M059J (cell line): ENCODE data around the gene CYS1. TPM values are rescaled to one million over a fixed set of nuclear protein-coding genes. Genes with fewer than 3 reads are reported as not detected.

Source experiments
- DNase-seq: peaks from one replicate; pipeline ENCODE4 v3.0.0-alpha.2; 2012; ENCODE audit warnings: low read depth
- total RNA-seq: library from RNA; depleted of rRNA; stranded (reverse); fragments of >200 nt; shearing (Covaris generic); gene quantifications from 2 replicates; pipeline ENCODE4 v1.2.3, GENCODE V29; 2014

The CYS1 gene
- total RNA-seq, 1 experiment from 2014 or later = 0.79 TPM

- DNase-seq = peak; percentile 79
Measured at GRCh38 chr2:10072656-10073480, 7.3 kb downstream of the CYS1 start.

DNA sequence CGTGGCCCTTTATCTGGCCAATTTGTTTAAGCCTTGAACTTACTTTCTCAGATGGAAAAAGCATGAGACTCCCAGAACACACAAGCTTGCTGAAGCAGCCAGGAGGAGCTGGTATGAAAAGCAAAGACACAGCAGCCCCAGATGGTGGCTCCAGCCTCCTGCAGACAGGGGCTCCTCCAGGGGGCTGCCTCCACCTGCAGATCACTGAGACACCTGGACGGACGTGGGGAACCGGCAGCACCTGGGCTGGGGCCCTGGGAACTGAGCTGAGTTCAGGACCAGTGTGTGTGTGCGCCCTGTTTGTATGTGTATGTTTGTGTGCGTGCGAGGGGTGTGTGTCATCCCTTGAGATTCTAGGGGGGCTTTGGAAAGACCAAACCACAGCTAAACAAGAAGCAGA, 8.6 kb downstream of the CYS1 start:
- no peak for DNase-seq

- no peak for DNase-seq
Measured at GRCh38 chr2:10071176-10071575, 9.0 kb downstream of the CYS1 start.

GRCh38 chr2:10067881-10068280, 12.3 kb downstream of the CYS1 start:
- DNase-seq = no peak

- DNase-seq = no peak
Measured at GRCh38 chr2:10067330-10067729, 12.9 kb downstream of the CYS1 start.

DNA sequence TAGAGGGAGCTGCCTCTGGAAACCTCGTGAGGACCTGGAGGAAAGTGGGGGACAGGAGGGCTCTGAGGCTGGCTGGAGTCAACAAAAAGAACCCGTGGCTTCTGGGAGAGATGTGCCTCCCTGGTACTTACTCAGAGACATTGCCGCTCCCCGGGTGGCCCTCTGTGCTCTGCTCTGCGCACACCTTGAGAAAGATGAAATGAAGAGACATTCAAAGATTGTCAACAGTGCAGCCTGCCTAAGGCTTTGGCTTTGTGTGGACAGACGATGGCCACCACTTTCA, 14.5 kb downstream of the CYS1 start:
- DNase-seq = no peak

- DNase-seq = no peak
Measured at GRCh38 chr2:10064932-10065772, 15.1 kb downstream of the CYS1 start.

DNA sequence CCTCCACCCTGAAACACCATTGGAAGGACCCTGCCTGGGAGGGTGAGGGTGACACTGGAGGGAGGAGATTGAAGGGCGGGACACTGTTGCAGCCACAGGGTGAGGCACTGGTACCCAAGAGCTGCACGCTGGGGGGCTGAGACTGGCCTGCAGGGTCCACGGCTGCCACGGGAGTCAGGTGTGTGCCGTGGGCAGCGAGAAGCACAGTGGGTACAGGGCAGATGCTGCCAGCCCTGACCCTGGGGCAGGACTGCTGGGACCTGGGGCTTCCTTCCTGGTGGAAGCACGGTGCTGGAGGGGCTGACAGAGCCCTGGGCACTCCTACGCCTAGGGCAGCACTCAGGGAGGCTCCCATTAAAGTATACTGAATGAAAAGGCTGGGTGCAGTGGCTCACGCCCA, 16.6 kb downstream of the CYS1 start:
- DNase-seq = no peak

DNA sequence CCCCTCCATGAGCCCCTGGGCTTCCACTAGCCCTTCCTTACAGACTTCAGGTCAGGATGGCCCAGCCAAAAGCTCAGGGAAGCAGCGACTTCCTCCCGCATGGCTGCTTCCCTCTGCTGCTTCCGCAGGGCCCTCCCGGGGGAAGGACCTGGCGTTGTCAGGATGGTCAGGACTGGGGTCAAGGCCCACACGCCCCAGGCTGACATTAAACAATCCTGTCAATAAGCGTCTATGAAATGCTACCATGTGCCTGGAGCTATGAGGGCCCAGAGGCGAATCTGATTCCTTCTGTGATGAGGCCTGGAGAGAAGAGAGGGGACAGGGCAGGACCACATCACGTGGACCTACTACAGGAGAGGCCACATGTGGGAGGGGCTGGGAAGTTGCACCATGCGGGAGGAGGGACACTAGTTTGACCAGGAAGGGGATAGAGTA, 17.3 kb downstream of the CYS1 start:
- no peak for DNase-seq

GRCh38 chr2:10061221-10061925, 18.8 kb downstream of the CYS1 start:
- no peak for DNase-seq

GRCh38 chr2:10059552-10060335, 20.5 kb downstream of the CYS1 start:
- DNase-seq = no peak

DNA sequence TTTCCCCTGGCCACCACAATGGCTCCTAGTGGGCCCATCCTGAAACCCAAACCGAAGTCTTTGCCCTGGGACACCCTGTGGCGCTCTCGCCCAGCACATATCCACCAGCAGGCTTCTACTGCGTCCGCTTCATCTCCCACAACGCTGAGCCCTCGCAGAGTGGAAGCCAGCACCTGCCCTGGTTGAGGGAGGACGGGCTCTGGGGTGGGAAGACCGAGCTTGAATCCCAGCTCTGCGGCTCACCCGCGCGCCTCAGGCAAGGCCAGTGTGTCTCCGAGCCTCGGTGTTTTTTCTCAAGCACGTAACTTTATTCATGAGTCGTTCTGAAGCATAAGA, 21.2 kb downstream of the CYS1 start:
- no peak for DNase-seq

GRCh38 chr2:10058251-10059015, 21.8 kb downstream of the CYS1 start:
- DNase-seq = no peak

DNA sequence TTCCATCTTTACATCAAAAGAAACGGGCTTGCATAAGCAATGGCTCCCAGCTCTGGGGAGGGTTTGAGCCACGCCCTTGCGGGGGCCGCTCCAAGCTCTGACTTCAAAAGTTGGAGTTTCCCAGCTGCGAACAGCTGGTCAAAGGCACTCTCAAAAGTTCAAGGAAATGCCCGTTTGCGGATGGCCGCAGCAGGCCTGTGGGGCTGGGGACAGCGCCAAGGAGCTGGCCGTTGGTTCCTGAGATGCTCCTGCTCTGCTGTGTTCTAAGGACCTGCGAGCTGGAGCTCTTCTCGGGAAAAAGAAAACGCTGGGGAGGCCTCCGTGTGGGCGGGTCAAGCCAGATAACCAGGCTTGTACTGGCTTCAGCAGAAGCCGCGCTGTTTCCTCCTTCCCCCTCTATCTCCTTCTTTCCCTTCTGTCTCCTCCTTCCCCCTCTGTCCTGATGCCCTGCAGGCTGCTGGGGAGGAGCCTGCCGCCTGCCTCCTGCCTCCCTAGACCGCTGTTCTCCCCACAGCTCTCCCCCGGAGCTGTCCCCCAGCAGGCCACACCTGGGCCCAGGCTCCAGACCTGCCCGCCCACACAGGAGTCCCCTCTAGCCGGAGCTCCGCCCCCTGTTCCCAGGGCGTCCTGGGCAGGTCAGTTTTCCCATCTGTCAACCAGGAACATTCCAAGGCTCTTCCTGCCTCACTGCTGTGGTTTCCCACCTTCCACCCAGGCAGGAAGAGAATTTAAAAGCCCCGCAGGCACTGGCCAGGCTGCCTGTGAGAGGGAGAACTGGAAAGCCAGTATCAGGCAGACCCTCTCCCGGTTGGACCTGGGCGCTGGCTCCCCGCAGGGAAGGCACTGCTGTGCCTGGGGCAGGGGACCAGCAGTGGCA, 22.7 kb downstream of the CYS1 start:
- peak; percentile 42 for DNase-seq

- DNase-seq = no peak
Measured at GRCh38 chr2:10056439-10056838, 23.8 kb downstream of the CYS1 start.

GRCh38 chr2:10054976-10055375, 25.2 kb downstream of the CYS1 start:
- no peak for DNase-seq

- DNase-seq = no peak
Measured at GRCh38 chr2:10054424-10054823, 25.8 kb downstream of the CYS1 start.

GRCh38 chr2:10053351-10053750, 26.9 kb downstream of the CYS1 start:
- DNase-seq = no peak

GRCh38 chr2:10052216-10052615, 28.0 kb downstream of the CYS1 start:
- DNase-seq = no peak
